HG03354 (cell line): Measurements from ENCODE around the gene ABCA13.
A peak's percentile ranks its signal among the peaks of the same experiment; 100 is the strongest.

Source experiments
- ATAC-seq: cut with Tn5 transposase; IDR thresholded peaks from one replicate; pipeline ENCODE4 v1.9.1; 2021; ENCODE audit warnings: mild to moderate bottlenecking; ENCODE audit not compliant: unreplicated experiment, poor library complexity, severe bottlenecking

The ABCA13 gene

GRCh38 chr7:48466713-48467112 is 295.5 kb downstream of the ABCA13 start:
- ATAC-seq = no peak

GRCh38 chr7:48471196-48471595 is 299.9 kb downstream of the ABCA13 start:
- no peak for ATAC-seq

- ATAC-seq = no peak
Measured at GRCh38 chr7:48472640-48473039, 301.4 kb downstream of the ABCA13 start.

- no peak for ATAC-seq
Measured at GRCh38 chr7:48473205-48473865, 302.1 kb downstream of the ABCA13 start.

- ATAC-seq = no peak
Measured at GRCh38 chr7:48481235-48481634, 310.0 kb downstream of the ABCA13 start.

- ATAC-seq = no peak
Measured at GRCh38 chr7:48497521-48497920, 326.3 kb downstream of the ABCA13 start.

GRCh38 chr7:48502021-48502420 is 330.8 kb downstream of the ABCA13 start:
- ATAC-seq = no peak

- no peak for ATAC-seq
Measured at GRCh38 chr7:48505051-48505450, 333.8 kb downstream of the ABCA13 start.

- no peak for ATAC-seq
Measured at GRCh38 chr7:48505466-48505865, 334.2 kb downstream of the ABCA13 start.

GRCh38 chr7:48506569-48506968 is 335.3 kb downstream of the ABCA13 start:
- ATAC-seq = no peak

- no peak for ATAC-seq
Measured at GRCh38 chr7:48511080-48511479, 339.8 kb downstream of the ABCA13 start.

GRCh38 chr7:48512892-48513291 is 341.6 kb downstream of the ABCA13 start:
- ATAC-seq = no peak

- ATAC-seq = no peak
Measured at GRCh38 chr7:48515171-48515570, 343.9 kb downstream of the ABCA13 start.

- no peak for ATAC-seq
Measured at GRCh38 chr7:48518092-48518491, 346.8 kb downstream of the ABCA13 start.

GRCh38 chr7:48522692-48523091 is 351.4 kb downstream of the ABCA13 start:
- ATAC-seq = no peak

- no peak for ATAC-seq
Measured at GRCh38 chr7:48525736-48526732, 354.8 kb downstream of the ABCA13 start.

- ATAC-seq = peak; percentile 64
Measured at GRCh38 chr7:48528646-48529045, 357.4 kb downstream of the ABCA13 start.

GRCh38 chr7:48537561-48537960 is 366.3 kb downstream of the ABCA13 start:
- no peak for ATAC-seq

- no peak for ATAC-seq
Measured at GRCh38 chr7:48540746-48541145, 369.5 kb downstream of the ABCA13 start.

- no peak for ATAC-seq
Measured at GRCh38 chr7:48548667-48549066, 377.4 kb downstream of the ABCA13 start.

- ATAC-seq = no peak
Measured at GRCh38 chr7:48551652-48552051, 380.4 kb downstream of the ABCA13 start.
